DMS114 treated with DMSO at 0.1 percent for 48 hours (cell line): ENCODE results near the gene ZNF594.
"Not testable (repeated sequence)": the region's sequence is repeated elsewhere in the genome, so short reads cannot be mapped to it uniquely, and the experiment has no call there.

ENCODE experiments used
- DNase-seq: peaks from one replicate; lab custom pipeline; 2025; ENCODE audit not compliant: unreplicated experiment; lab: John Stamatoyannopoulos, UW

Gene ZNF594

DNA sequence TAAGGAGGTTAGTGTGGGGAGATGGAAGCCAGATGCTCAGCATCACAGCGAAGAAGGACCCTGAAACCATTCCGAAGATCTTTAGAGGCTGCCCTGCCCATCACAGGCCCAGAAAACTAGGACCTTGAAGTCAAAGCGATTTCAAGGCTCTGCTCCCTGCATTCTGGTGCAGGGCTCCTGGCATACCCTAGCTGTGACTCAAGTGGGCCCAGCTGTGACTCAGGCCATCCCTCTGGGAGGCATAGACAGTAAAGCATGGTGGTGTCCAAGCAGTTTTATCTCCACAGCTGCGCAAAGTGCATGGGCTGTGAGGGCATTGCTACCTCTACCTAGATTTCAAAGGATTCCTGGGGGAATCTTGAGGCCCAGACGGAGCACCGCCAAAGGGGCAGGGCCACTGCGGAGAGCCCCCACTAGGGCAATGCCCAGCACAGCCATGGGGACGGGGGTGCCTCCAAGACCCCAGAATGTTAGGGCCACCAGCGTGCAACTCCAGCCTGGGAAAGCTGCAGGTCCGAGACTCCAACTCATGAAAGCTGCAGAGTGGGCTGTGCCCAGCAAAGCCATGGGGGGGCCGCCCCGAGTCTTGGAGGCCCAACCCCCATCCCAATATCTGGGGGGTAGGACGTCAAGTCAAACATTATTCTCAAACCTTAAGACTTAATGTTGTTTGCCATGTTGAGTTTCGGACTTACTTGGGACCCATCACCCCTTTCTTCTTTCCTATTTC is 11.7 kb upstream of the ZNF594 start:
- no peak for DNase-seq

DNA sequence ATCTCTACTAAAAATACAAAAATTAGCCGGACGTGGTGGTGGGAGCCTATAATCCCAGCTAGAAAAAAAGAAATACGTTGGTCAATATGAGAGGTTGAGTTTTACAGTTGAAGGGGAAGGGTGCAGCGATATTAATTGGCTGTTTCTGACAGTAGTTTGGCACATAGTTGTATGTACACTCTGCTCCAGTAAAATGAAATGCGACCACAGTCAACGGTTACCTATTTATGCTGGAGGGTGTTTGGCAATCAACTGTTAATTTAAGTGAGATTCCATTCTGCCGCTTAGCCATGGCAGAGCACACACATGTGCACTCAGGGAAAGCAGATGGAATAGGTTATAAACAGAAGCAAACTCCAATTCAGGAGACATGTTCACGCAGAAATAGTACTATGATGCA is 9.3 kb upstream of the ZNF594 start:
- no peak for DNase-seq

DNA sequence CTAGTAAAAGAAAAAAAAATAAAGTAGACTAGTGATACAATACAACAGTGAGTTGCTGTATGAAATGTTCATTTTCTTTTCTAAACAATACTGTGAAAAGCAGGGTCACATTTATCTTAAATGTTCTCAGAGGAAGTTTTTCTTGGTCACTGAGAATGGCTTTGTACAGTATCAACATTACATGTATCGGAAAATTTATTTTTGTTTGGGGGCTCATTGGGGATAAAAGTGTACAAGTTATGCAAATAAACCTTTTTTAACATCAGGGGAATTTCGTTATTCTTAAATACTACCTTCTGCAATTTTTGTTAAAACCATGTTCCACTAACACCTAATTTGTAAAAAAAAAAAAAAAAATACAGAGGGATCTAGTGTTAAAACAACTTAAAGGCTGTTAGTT is 8.7 kb upstream of the ZNF594 start:
- no peak for DNase-seq

DNA sequence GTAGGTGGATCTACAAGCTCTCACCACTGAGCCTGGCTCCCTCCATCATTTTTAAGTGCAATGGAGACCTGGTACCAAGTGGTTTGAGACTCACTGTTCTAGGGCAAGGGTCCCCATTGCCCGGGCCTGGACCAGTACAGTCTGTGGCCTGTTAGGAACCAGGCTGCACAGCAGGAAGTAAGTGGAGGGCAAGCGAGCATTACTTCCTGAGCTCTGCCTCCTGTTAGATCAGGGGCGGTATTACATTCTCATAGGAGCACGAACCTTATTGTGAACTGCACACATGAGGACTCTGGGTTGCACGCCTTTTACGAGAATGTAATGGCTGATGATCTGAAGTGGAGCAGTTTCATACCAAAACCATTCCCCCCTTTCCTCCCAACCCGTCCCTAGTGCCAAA is 6.8 kb upstream of the ZNF594 start:
- no peak for DNase-seq

DNA sequence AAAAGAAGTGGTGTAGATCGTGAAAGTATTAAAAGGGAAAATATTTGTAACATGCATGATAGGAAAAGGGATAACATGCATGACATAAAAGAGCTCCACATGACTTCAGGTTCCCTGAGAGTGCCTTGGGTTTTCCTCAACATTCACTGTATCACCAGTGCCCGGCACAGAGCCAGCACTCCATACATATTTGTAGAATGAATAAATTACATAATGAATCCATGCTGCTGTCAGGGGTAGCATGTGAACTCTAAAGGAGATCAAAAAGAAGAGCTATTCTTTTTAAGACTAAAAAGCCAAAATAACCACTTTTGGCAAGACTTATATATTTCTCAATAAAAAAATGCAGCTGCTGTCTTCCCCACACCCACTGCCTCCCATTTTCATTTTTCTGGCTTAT is 2.7 kb upstream of the ZNF594 start:
- no peak for DNase-seq

DNA sequence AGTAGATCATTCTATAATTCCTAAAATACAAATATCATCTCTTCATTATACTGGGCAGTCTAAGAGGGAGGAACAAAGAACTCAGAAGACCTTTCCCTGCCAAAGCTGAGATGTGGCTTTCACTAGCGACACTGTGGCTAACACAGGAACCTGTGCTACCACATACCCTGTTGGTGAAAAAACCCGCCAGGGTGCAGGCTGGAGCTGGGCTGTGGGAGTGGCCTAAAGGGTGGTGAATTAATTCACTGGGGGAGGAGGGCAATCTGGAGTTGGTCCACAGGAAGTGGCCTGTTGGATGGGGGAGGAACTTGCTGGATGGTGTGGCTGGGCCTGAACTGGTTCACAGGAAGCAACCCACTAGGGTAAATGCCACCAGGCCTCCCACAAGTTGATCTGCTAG is 7.4 kb downstream of the ZNF594 start:
- no peak for DNase-seq

DNA sequence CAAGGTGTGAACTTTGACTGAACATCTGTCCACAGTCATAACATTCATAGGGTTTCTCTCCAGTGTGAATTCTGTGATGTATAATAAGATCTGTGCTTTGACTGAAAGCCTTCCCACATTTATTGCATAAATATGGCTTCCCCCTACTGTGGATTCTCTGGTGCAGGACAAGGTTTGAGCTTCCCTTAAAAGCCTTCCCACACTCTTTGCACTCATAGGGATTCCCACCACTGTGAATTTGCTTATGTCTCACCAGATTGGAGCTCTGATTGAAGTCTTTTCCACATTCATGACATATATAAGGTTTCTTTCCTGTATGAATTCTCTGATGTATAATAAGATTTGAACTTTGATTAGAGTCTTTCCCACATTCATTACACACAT is 8.3 kb downstream of the ZNF594 start:
- DNase-seq, result no peak

DNA sequence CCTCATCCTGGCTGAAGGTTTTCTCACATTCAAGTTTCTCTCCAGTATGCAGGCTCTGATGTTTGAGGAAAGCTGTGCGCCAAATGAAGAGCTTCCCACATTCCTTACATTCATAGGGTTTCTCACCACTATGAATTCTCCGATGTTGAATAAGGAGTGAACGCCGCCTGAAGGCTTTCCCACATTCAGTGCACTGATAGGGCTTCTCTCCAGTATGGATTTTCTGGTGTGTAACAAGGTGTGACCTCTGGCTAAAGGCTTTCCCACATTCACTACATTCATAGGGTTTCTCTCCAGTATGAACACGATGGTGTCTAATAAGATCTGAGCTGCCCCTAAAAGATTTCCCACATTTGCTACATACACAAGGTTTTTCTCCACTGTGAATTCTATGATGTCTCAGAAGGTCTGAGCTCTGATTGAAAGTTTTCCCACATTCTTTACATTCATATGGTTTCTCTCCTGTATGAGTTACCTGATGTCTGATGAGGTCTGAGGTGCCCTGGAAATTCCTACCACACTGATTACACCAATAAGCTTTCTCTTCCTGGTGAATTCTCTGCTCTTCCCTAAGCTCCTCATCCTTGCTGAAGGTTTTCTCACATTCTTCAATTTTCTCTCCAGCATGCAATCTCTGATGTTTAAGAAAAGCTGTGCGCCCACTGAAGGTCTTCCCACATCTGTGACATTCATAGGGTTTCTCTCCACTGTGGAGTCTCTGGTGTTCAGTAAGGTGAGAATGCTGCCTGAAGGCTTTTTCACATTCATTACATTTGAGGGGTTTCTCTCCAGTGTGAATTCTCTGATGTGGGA is 8.9 kb downstream of the ZNF594 start:
- DNase-seq, result no peak

DNA sequence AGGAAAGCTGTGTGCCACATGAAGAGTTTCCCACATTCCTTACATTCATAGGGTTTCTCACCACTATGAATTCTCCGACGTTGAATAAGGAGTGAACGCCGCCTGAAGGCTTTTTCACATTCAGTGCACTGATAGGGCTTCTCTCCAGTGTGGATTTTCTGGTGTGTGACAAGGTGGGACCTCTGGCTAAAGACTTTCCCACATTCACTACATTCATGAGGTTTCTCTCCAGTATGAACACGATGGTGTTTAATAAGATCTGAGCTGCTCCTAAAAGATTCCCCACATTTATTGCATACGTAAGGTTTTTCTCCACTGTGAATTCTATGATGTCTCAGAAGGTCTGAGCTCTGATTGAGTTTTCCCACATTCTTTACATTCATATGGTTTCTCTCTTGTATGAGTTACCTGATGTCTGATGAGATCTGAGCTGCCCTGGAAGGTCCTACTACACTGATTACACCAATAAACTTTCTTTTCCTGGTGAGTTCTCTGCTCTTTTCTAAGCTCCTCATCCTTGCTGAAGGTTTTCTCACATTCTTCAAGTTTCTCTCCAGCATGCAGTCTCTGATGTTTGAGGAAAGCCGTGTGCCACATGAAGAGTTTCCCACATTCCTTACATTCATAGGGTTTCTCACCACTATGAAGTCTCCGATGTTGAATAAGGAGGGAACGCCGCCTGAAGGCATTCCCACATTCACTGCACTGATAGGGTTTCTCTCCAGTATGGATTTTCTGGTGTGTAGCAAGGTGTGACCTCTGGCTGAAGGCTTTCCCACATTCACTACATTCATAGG is 10.0 kb downstream of the ZNF594 start:
- no peak for DNase-seq

DNA sequence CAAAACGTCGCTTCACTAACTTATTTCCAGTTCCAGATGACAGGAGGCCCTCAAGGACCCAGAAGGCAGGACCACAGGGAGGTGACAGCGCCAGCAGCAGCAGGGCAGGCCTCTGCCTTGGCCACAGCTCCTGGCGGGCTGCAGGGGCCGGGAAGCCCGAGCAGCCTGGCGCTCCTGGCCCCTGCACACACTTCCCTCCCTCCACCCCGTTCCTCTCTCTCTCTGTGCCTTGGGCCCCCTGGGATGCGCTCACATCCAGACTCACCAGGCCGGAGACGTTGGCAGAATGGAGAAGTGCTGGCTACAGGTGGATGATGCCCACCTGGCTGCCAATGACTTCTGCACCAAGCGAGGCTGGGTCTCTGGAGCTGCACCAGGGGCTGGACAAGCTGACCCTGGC is 12.7 kb downstream of the ZNF594 start:
- DNase-seq, result no peak

DNA sequence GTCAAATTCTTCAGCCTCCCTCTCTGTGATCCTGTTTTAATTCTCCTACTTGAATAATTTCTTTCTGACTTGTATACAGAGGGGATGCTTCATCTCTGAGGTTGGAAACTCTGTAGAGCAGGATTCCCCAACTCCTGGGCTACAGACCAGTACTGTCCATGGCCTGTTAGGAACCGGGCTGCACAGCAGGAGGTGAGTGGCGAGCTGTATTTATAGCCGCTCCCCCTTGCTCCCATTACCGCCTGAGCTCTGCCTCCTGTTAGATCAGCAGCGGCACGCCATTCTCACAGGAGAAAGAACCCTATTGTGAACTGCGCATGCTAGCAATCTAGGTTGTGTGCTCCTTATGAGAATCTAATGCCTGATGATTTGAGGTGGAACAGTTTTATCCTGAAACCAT is 16.6 kb downstream of the ZNF594 start:
- DNase-seq, result not testable (repeated sequence)

DNA sequence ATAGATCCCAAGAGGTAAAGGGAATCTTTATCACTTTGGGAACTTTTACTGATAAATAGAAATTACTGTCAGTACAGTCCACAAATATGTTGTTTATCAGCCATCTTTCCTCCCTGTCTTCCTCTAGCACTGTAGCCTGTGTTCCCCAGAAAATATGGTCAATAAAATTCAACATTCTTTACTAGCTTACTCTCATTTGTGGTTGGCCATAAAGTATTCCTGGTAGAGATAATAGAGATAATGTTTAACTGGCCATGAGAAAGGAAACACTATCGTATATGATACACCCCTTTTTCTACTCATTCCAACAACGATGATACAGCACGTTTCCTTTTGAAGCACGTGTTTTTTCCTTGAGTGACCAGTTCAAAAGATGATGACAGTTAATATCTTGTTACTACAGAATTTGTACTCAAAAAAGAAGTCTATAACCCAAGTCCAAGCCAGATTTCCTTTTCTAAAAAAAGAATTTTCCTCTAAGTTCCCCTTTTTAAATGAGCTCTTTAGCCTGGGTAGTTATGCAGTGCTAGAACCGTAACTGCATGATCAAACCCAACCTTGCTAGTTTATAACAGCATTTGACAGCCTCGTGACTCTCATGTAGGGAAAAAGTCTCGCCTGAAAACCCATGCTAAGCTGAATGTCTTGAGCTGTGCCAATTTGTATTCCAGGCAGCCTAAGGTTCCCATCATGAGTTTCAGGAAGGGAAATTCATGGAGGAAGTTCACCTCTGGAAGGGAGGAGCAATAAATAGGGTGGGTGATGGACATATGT is 25.7 kb downstream of the ZNF594 start:
- DNase-seq, result not testable (repeated sequence)

DNA sequence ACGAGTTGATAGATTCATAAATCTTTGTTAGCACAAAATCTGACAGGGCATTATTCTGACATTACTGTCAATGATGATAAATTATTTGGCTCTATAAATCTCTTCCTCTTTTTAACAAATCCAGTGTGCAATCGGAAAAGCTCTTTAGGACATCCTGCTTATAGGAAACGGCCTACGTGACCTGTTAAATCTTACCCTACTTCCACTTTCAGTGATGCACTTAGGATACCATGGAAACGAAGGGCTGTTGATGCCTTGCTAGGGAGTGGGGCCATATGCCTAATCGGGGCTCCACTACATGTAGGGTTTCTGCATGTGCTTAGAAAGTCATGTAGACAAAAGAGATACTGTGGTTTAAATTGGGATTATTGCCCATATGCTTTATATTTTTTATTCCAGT is 27.2 kb downstream of the ZNF594 start:
- no peak for DNase-seq

DNA sequence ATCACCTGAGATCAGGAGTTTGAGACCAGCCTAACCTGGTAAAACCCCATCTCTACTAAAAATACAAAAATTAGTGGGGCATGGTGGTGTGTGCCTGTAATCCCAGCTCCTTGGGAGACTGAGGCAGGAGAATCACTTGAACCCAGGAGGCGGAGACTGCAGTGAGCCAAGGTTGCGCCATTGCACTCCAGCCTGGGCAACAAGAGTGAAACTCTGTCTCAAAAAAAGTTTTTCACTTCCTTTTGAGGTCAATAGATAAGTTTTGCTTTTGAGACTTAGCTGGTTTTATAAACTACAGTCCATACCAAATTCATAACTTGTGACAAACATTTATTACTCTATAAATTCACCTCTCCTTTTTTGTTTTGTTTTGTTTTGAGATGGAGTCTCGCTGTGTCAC is 29.9 kb downstream of the ZNF594 start:
- DNase-seq, result not testable (repeated sequence)

DNA sequence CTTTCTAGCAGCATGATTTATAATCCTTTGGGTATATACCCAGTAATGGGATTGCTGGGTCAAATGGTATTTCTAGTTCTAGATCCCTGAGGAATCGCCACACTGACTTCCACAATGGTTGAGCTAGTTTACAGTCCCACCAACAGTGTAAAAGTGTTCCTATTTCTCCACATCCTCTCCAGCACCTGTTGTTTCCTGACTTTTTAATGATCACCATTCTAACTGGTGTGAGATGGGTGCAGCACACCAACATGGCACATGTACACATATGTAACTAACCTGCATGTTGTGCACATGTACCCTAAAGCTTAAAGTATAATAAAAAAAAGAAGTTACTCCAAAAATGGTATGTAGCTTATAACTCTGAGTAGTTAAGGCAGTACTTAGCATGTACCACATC is 31.0 kb downstream of the ZNF594 start:
- DNase-seq, result not testable (repeated sequence)

DNA sequence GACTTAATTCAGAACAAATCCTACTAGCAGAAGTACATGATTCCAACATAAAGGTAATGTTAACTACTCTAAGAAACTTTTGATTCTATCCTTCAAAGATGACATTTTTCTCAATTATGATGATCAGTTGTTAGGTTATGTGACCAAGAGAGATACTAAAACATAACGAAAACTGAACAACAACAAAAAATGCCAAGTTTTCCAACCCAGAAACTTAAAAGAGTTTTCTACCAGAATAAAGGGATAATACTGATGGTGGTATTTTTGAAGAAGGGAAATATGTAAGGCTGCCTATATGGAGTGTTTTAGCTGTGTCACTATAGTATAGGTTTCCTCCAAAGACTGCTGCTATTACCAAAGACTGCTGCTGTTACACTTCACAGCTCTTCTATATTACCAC is 45.5 kb downstream of the ZNF594 start:
- DNase-seq, result not testable (repeated sequence)

DNA sequence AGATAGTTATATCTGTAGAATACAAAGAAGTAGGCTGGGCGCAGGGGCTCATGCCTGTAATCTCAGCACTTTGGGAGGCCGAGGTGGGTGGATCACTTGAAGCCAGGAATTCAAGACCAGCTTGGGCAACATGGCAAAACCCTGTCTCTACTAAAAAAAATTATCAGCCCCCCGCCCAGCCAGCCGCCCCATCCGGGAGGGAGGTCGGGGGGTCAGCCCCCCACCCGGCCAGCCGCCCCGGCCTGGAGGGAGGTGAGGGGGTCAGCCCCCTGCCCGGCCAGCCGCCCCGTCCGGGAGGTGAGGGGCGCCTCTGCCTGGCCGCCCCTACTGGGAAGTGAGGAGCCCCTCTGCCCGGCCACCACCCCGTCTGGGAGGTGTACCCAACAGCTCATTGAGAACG is 48.8 kb downstream of the ZNF594 start:
- not testable (repeated sequence) for DNase-seq

DNA sequence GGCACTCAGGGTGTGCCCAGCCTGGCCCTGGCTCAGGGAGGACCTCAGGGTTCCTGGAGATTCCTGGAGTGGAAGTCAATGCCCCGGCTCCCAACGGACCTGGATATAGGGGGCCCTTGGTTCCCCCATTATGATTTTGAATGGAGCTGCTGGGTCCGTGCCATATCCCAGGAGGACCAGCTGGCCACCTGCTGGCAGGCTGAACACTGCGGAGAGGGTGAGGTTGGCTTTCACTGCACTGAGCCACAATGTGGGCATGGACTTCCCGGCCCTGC is 52.3 kb downstream of the ZNF594 start:
- no peak for DNase-seq

DNA sequence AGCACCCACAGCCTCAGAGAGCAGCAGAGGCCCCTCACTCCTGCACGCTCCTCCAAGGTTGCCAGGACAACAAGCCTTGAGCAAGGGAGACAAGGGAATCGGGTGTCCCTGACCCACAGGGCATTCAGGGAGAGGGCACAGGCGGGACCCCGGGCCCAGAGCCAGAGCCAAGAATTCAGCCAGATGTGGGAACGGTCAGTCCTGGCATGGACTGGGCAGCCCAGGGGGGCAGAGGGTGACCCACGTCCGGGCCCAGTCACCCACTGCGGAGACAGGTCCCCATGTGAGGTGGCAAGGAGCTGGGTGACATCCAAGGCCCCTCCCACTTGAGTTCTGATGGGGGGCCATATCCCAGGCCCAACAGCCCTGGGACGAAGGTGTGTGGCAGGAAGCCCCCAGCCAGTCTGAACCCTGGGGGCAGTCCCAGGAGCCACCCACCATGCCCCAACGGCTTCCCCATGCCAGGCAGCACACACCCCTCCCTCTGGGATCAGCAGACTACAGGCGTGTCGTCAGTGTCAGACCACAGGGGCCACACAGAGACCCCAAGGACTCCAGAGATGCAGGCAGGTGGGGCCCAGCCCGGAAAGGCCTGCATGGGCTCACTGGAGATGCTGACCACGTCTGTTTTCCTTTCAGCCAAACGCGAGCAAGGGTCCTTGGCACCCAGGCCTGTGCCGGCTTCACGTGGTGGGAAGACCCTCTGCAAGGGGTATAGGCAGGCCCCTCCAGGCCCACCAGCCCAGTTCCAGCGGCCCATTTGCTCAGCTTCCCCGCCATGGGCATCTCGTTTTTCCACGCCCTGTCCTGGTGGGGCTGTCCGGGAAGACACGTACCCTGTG is 52.8 kb downstream of the ZNF594 start:
- DNase-seq, result no peak

DNA sequence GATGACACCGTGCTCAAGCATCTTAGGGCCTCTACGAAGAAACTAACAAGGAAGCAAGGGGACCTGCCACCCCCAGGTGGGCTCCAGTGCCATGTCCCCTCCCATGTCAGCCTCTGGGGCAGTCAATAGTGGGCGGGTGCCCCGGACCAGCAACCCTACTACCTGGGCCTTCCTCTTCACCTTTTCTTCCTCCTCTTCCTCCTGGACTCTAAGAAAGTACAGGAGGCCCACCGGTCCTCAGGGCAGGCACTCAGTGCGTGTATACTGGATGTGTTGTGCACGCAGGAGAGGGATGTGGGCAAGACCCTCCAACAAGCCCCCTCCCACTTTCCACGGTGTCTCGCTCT is 53.5 kb downstream of the ZNF594 start:
- DNase-seq, result not testable (repeated sequence)
